Ovary (tissue), 9 donors: Measurements from ENCODE around the gene PIK3R4. TPM values are rescaled to one million over a fixed set of nuclear protein-coding genes. Genes with fewer than 3 reads are reported as not detected.

Experiments used
- DNase-seq, 5 donors: peaks; one replicate each; pipeline ENCODE4 v3.0.0-alpha.2; 2019 to 2020
- H3K27ac ChIP-seq, 2 donors: fragments of 200-600 bp; one replicate each; pipeline versions ENCODE4 v1.5.1 to v1.8.0; 2019 to 2022
- H3K27me3 ChIP-seq: fragments of 200-600 bp; one replicate; pipeline ENCODE4 v1.8.0; 2022
- H3K36me3 ChIP-seq: fragments of 200-600 bp; sonication (generic); one replicate; pipeline ENCODE4 v1.5.1; 2019
- H3K4me1 ChIP-seq: one replicate; pipeline ENCODE4 v1.8.1; 2013; ENCODE audit warnings: mild to moderate bottlenecking, moderate library complexity; ENCODE audit not compliant: insufficient read depth
- H3K4me3 ChIP-seq: fragments of 200-600 bp; sonication (generic); one replicate; pipeline ENCODE4 v1.5.1; 2017
- H3K9me3 ChIP-seq, 2 donors: fragments of 200-600 bp in 1 of 2; sonication (generic) in 1 of 2; one replicate each; pipeline versions ENCODE4 v1.5.1 to v1.8.1; 2013 to 2019; ENCODE audit warnings: mild to moderate bottlenecking in 1 of 2, moderate library complexity in 1 of 2
- CTCF ChIP-seq, 3 donors: fragments of 450-650 bp in 2 of 3; fragments of 200-600 bp in 1 of 3; IDR thresholded peaks; one replicate each; pipeline versions ENCODE4 v1.5.1 to v1.8.0; 2016 to 2022; ENCODE audit warnings: antibody characterized with exemption in 3 of 3, mild to moderate bottlenecking in 1 of 3
- EP300 ChIP-seq: sonication (generic); formaldehyde crosslinking; IDR thresholded peaks from one replicate; pipeline ENCODE4 v1.6.1; 2017; ENCODE audit warnings: antibody characterized with exemption
- POLR2A ChIP-seq: fragments of 450-650 bp; IDR thresholded peaks from one replicate; pipeline ENCODE4 v1.6.1; 2017; ENCODE audit warnings: antibody characterized with exemption, mild to moderate bottlenecking, moderate library complexity
- WGBS, 3 donors: extraction: QIAGEN DNeasy Blood & Tissue Kit in 1 of 3; methylation state at CpG; one replicate each; pipeline versions ENCODE4 v1.1.5 to v1.1.7; 2013 to 2017; 5-methylcytosine and 5-hydroxymethylcytosine counted together
- intact Hi-C, 4 donors: fragments of 100-400 bp; cut with DNase I; formaldehyde crosslinking; loops; one replicate each; pipeline versions ENCODE4 v1.11.0 to v1.15.1; 2022 to 2023
- polyA plus RNA-seq, 2 donors: library from polyadenylated mRNA; stranded (reverse); fragments of 200-250 nt in 1 of 2; fragments of 350-450 nt in 1 of 2; fragmentation: Illumina TruSeq in 1 of 2; extraction: RNeasy Lipid Tissue Mini Kit (QIAGEN cat#74804) in 1 of 2; gene quantifications; one replicate each; pipeline ENCODE4 v1.2.3, GENCODE V29; 2013 to 2014
- total RNA-seq, 7 donors: library from RNA; depleted of rRNA in 2 of 7; stranded (reverse); fragments of >200 nt in 2 of 7; fragmentation: NEBNext Ultra II Directional in 3 of 7; extraction: Animal tissue kit (Norgen Biotek cat#: 25700) in 3 of 7; gene quantifications; one replicate each; pipeline versions ENCODE4 v1.1.0 to v1.2.4, GENCODE V29; 2016 to 2023
- donor health status: DM: no; HTN: no; CAD: no; lungs with moderate emphysema.
- donor health status: DM: no; HTN: no; CAD: no.
- donor health status: Bipolar disorder and iron deficiency.
- donor health status: DM: yes; HTN: yes; CAD: no.
- donor health status: DM: no; HTN: no; CAD: no.
- donor health status: DM: yes; HTN: yes; CAD: no.

PIK3R4 gene
- total and polyA plus RNA-seq, 9 donors = 22.1 to 43.8 (median 29.7) TPM

GRCh38 chr3:130737622-130738021 is 9.0 kb downstream of the PIK3R4 start:
- 90 to 95% (median 93%) methylated on average over 2 of the region's 2 CpGs for WGBS, 3 donors
- H3K4me1 ChIP-seq = peaks cover 4% of the 10 kb centered on the region
- H3K27ac ChIP-seq = no peak overlapping the region
- H3K36me3 ChIP-seq = no peaks in the 10 kb centered on the region
- H3K27me3 ChIP-seq = no peaks in the 10 kb centered on the region
- DNase-seq = no peak
- intact Hi-C loops = no loop called here
- TF ChIP-seq EP300 (no peak), CTCF (IDR thresholded peaks at IDR 0.05) (no peak), POLR2A (no peak)
- H3K4me3 ChIP-seq = no peak overlapping the region
- H3K9me3 ChIP-seq = no peaks in the 10 kb centered on the region

GRCh38 chr3:130733236-130733875 is 13.3 kb downstream of the PIK3R4 start:
- intact Hi-C loops = no loop called here
- Histone ChIP-seq H3K4me3 (no peak overlapping the region), H3K4me1 (peaks cover 1% of the 10 kb centered on the region), H3K27me3 (no peaks in the 10 kb centered on the region), H3K36me3 (no peaks in the 10 kb centered on the region), H3K9me3 (no peaks in the 10 kb centered on the region), H3K27ac (no peak overlapping the region)
- 54 to 68% (median 55%) methylated on average over 8 of the region's 8 CpGs for WGBS, 3 donors
- no peak for DNase-seq
- TF ChIP-seq EP300 (no peak), POLR2A (no peak), CTCF (IDR thresholded peaks at IDR 0.05) (no peak)

- H3K4me3 ChIP-seq = no peak overlapping the region
- DNase-seq = no peak
- TF ChIP-seq CTCF (IDR thresholded peaks at IDR 0.05) (no peak), EP300 (no peak), POLR2A (no peak)
- 92 to 95% (median 94%) methylated on average over 2 of the region's 2 CpGs for WGBS, 3 donors
- H3K36me3 ChIP-seq = no peaks in the 10 kb centered on the region
- no peaks in the 10 kb centered on the region for H3K9me3 ChIP-seq
- H3K27me3 ChIP-seq = no peaks in the 10 kb centered on the region
- H3K27ac ChIP-seq = no peak overlapping the region
- H3K4me1 ChIP-seq = no peaks in the 10 kb centered on the region
- intact Hi-C loops = no loop called here
These were observed 14.1 kb downstream of the PIK3R4 start for GRCh38 chr3:130732501-130732900.

GRCh38 chr3:130731817-130732216 is 14.8 kb downstream of the PIK3R4 start:
- intact Hi-C loops = no loop called here
- H3K4me3 ChIP-seq = no peak overlapping the region
- no peaks in the 10 kb centered on the region for H3K36me3 ChIP-seq
- TF ChIP-seq POLR2A (no peak), CTCF (IDR thresholded peaks at IDR 0.05) (no peak), EP300 (no peak)
- H3K27me3 ChIP-seq = no peaks in the 10 kb centered on the region
- DNase-seq = no peak
- WGBS, 3 donors = 96 to 97% (median 96%) methylated on average over 6 of the region's 6 CpGs
- H3K9me3 ChIP-seq = no peaks in the 10 kb centered on the region
- no peak overlapping the region for H3K27ac ChIP-seq
- no peaks in the 10 kb centered on the region for H3K4me1 ChIP-seq
